Gastrocnemius medialis (tissue), 4 donors: ENCODE measurements around the gene GALNT11.

Experiments
- CTCF ChIP-seq, 5 experiments: fragments of 450-650 bp in 3 of 5; fragments of 200-600 bp in 2 of 5; sonication (generic) in 2 of 5; IDR thresholded peaks in 4 of 5; conservative IDR thresholded peaks in 1 of 5; 1 replicate in 4 of 5; 2 replicates in 1 of 5; pipeline ENCODE4 v1.5.1; 2016 to 2019; ENCODE audit warnings: antibody characterized with exemption in 5 of 5, mild to moderate bottlenecking in 3 of 5, moderate library complexity in 3 of 5
- POLR2A ChIP-seq, 2 donors: fragments of 450-650 bp; IDR thresholded peaks; one replicate each; pipeline ENCODE4 v1.6.1; 2017; ENCODE audit warnings: antibody characterized with exemption in 2 of 2, mild to moderate bottlenecking in 2 of 2, moderate library complexity in 2 of 2

GRCh38 chr7:151992375-151992774, 33.1 kb upstream of the GALNT11 start:
- no peak for TF ChIP-seq CTCF (IDR thresholded peaks at IDR 0.05 in 4 of 5, conservative IDR thresholded peaks at IDR 0.05 in 1 of 5)
- no peak for TF ChIP-seq POLR2A (IDR thresholded peaks at IDR 0.05)
